Renal cortical epithelial cell (primary cell): ENCODE measurements around the gene LHX4. TPM values are rescaled to one million over a fixed set of nuclear protein-coding genes. Genes with fewer than 3 reads are reported as not detected.

ENCODE experiments used
- DNase-seq: peaks from one replicate; pipeline ENCODE4 v3.0.0-alpha.2; 2011; ENCODE audit warnings: low read depth
- total RNA-seq: library from RNA; depleted of rRNA; stranded (reverse); fragments of >200 nt; gene quantifications from 2 replicates; pipeline ENCODE4 v1.2.3, GENCODE V29; 2014

The LHX4 gene
- total RNA-seq, 1 donor from 2014 or later, result 0.05 TPM

- DNase-seq, result no peak
Measured at GRCh38 chr1:180257486-180257885, 27.4 kb downstream of the LHX4 start.

- no peak for DNase-seq
Measured at GRCh38 chr1:180258290-180258689, 28.2 kb downstream of the LHX4 start.

GRCh38 chr1:180258935-180259334 is 28.9 kb downstream of the LHX4 start:
- no peak for DNase-seq

GRCh38 chr1:180259431-180260338 is 29.6 kb downstream of the LHX4 start:
- no peak for DNase-seq

- no peak for DNase-seq
Measured at GRCh38 chr1:180260541-180260940, 30.5 kb downstream of the LHX4 start.

- DNase-seq, result no peak
Measured at GRCh38 chr1:180261030-180261429, 31.0 kb downstream of the LHX4 start.

- peak; percentile 91 for DNase-seq
Measured at GRCh38 chr1:180261524-180262155, 31.6 kb downstream of the LHX4 start.

- DNase-seq, result peak; percentile 66
Measured at GRCh38 chr1:180262628-180263488, 32.8 kb downstream of the LHX4 start.

- no peak for DNase-seq
Measured at GRCh38 chr1:180264595-180264994, 34.5 kb downstream of the LHX4 start.

GRCh38 chr1:180265201-180265600 is 35.1 kb downstream of the LHX4 start:
- DNase-seq, result no peak

- DNase-seq, result no peak
Measured at GRCh38 chr1:180265871-180266270, 35.8 kb downstream of the LHX4 start.

- DNase-seq, result no peak
Measured at GRCh38 chr1:180266275-180267210, 36.5 kb downstream of the LHX4 start.

- no peak for DNase-seq
Measured at GRCh38 chr1:180267211-180267561, 37.1 kb downstream of the LHX4 start.

- DNase-seq, result no peak
Measured at GRCh38 chr1:180267761-180268555, 37.9 kb downstream of the LHX4 start.

- DNase-seq, result no peak
Measured at GRCh38 chr1:180268556-180269075, 38.6 kb downstream of the LHX4 start.

- peak; percentile 25 for DNase-seq
Measured at GRCh38 chr1:180269645-180270529, 39.8 kb downstream of the LHX4 start.

- peak; percentile 28 for DNase-seq
Measured at GRCh38 chr1:180270530-180271271, 40.6 kb downstream of the LHX4 start.
